Retinal pigment epithelial cell (primary cell): ENCODE results near the gene ELAPOR1.

Source experiments
- DNase-seq: peaks from one replicate; pipeline ENCODE4 v3.0.0-alpha.2; 2010; ENCODE audit warnings: low read depth
- H3K4me3 ChIP-seq: 2 replicates; pipeline ENCODE4 v1.5.1; 2011; ENCODE audit warnings: mild to moderate bottlenecking, low read length, control low read depth, moderate library complexity
- CTCF ChIP-seq: conservative IDR thresholded peaks from 2 replicates; pipeline ENCODE4 v1.5.1; 2011; ENCODE audit warnings: low read depth, low read length, control low read depth, inconsistent platforms

Gene ELAPOR1

DNA sequence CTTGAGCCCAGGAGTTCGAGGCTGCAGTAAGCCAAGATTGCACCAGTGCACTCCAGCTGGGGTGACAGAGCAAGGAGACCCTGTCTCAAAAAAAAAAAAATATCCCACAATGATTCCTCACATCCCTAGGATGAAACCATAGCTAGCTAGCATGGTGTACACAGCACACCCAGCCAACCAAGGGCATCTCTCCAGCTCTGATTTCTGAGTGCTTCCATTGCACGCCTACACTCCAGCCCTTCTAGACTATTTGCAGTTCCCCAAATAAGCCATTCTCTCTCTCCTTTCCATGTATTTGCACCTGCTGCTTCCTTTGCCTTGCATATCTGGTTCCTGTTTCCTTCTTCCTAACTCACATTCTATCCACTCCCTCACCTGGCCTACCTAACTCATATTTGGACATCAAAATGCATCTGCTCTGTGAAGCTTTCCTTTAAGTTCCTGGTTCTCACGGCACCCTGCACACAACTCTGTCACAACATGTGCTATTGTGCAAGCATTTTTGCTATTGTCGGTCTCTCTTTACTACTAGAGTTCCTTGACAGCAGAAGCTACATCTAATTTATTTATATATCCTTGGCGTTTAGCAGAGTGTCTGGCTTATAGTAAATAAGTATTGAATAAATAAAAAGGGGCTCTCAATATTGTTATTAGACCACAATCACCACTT, 2.4 kb upstream of the ELAPOR1 start:
- H3K4me3 ChIP-seq: no peak overlapping the region
- no peak for DNase-seq
- no peak for TF ChIP-seq CTCF

DNA sequence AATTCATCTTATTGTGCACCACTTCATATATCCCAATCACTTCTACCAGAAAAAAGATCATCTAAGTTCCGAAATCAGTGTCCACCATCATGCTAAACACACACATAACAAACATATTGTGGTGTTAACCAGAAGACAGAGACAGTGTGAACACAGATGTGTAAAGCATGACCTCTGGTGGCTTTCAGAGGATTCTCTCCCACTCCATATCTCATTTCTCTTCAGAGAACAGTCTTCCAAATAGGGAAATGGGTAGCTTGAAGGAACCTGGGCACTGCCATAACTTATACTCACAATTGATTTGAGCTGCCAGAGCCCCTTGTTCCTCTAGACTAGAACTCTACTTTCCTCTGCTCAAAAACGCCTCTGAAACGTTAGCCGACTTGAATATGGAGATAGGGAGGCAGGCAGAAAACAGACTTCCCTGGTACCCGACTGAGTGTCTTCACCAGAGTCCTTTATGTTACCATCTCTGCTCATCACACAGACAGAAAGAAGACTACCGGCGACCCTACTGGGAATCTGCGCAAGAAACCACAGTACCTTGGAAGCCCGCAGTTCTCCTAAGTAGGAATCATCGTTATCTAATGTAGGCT, 1.8 kb upstream of the ELAPOR1 start:
- DNase-seq: no peak
- no peak overlapping the region for H3K4me3 ChIP-seq
- no peak for TF ChIP-seq CTCF

GRCh38 chr1:109112652-109113285, 1.1 kb upstream of the ELAPOR1 start:
- H3K4me3 ChIP-seq: no peak overlapping the region
- peak; percentile 98 for TF ChIP-seq CTCF
- peak; percentile 44 for DNase-seq

GRCh38 chr1:109114342-109114674, 393 bp downstream of the ELAPOR1 start:
- TF ChIP-seq CTCF: no peak
- no peak for DNase-seq
- no peak overlapping the region for H3K4me3 ChIP-seq

DNA sequence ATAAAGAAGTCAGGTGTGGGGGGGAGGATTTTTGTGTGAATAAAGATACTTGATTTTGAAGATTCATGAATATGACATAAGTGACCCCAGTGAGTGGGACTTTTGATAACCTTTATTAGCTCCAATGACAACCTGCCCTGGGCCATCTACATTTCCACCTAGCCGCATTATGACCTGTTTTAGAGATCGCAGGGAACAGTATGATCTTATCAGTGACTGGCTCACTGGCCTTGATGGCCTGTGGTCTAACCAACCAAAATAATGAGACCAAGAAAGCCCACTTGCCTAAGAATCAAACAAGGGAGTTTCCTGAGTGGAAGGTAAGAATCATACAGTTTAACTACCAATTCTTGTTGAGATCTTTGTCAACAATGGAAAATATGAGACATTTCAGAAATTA, 1.8 kb downstream of the ELAPOR1 start:
- no peak for TF ChIP-seq CTCF
- DNase-seq: no peak
- no peak overlapping the region for H3K4me3 ChIP-seq

GRCh38 chr1:109116286-109116685, 2.4 kb downstream of the ELAPOR1 start:
- no peak for TF ChIP-seq CTCF
- no peak overlapping the region for H3K4me3 ChIP-seq
- DNase-seq: no peak

DNA sequence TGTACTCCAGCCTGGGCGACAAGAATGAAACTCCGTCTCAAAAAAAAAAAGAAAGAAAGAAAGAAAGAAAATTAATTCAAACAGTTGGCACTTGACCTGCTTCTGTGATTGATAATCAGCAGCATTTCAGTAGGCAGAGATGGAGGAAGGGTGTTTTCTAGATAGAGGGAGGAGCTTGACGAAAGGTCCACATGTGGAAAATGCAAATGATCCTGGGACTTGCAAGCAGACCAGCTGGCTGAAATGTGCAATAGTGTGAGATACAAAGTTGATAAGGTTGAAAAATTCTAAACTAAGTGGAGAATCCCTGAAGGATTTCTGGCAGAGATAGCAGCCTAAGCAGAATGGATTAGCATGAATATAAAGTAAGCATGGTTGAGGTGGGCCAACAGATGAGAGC, 4.2 kb downstream of the ELAPOR1 start:
- no peak for DNase-seq
- no peak for TF ChIP-seq CTCF

More for the DNA sequence above, 4.2 kb downstream of the ELAPOR1 start:
- H3K4me3 ChIP-seq: no peak overlapping the region
